Bone marrow (tissue), 2 donors: ENCODE data around the gene MYO9A.
"Not testable (repeated sequence)": the region's sequence is repeated elsewhere in the genome, so short reads cannot be mapped to it uniquely, and the experiment has no call there.

Experiments used
- DNase-seq, 2 donors: peaks; one replicate each; lab custom pipeline; 2025; lab: John Stamatoyannopoulos, UW

The MYO9A gene

DNA sequence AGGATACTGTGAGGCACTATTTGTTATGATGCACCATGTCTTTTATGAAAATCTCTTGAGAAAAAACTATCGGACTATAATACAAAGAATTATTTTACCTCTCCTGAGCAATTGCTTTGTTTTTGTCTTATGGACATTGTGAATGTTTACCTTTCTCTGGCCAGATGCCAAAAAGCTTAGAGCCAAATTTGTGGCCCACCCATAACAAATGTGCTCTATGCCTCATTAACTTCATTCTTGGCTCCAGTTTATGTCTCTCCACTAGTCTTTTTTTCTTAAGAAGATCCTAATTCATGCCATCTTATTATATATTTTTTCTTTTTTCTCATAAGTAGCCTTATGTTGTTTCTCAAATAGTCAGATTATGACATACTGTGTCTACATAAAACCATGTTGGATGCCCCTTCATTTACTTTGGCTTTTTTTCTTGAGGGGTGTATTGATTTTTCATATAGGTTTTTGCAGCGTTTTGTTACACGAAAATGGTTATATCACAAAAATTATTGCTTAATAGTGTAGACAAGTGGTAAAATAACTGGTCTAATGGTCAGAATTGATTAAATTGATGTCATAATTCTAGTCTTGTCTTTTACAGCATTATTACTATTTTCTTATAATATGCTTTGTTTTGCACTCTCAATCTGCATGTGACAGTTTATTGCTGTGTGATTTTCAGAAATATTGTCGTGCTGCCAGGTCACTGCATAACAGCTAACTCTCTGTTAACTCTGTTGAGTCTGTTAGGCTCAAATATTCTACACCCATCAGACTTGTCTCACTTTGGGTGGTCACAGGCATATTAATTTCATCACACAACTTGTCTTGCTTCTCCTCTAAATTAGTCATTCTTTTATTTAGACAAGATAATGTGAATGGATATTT lies 18.5 kb upstream of the MYO9A start:
- no peak for DNase-seq

DNA sequence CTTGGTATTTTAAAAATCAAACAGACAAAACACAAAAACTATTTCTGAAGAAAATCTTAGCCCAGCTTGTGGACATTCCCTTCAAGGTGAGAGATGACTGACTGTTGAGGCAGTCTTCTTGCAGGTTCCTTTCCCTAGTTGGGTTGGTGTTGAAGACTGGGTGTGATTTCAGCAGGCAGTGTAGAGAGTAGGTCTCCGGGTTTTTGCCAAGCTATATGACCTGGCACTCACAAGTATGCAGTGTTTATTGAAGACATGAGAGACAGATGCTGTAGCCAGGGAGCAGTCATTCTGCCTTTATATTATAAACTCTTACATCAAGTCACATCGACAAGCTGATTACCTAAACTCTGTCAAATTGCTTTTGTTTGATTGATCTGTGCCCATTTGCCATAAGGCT lies 17.8 kb upstream of the MYO9A start:
- no peak for DNase-seq

DNA sequence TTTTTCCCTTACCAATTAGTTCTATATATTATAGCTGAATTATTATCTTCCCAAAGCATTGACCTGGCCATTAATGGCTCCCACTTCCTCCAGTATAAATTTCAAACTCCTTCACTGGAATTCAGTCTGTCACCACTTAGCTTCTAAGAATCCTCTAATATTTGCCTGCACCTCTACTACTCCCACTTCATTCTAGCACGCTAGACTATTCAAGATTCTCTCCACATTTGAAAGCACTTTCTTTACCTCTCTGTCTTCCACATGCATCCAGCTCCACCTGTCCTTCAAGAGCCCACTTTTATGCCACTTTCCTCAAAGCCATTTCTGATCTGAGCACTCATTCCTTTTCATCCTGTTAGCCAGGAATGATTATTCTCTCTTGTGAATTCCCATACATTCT lies 15.3 kb upstream of the MYO9A start:
- no peak for DNase-seq

DNA sequence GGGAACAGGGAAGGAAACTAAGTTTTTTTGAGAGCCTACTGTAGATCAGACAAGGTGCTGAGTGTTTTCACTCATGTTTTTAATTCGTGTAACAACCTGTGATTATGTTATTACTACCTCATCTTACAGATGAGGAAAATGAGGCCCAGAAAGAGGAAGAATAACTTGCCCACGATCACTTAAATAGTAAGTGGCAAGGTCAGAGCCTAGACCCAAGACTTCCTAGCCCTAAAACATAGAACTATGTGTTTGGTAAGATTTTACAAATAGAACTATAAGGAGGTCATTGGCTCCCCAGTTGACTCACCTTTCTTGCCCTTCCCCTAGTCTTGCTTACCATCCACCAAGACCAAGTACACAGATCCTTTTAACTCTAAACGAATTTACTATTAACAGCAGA lies 14.0 kb upstream of the MYO9A start:
- DNase-seq: no peak

DNA sequence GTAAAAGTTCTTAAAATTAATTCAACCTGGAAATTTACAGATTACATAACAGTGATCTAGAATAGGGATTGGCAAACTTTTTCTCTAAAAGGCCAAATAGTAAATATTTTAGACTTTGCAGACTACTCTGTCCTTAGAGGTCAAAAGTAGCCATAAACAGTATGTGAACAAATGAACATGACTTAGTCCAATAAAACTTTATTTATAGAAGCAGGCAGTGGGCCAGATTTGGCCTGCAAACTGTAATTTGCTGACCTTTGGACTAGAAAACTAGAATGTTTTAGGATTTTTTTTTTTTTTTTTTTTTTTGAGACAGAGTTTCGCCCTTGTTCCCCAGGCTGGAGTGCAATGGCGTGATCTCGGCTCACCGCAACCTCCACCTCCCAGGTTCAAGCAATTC lies 12.3 kb upstream of the MYO9A start:
- no peak for DNase-seq

DNA sequence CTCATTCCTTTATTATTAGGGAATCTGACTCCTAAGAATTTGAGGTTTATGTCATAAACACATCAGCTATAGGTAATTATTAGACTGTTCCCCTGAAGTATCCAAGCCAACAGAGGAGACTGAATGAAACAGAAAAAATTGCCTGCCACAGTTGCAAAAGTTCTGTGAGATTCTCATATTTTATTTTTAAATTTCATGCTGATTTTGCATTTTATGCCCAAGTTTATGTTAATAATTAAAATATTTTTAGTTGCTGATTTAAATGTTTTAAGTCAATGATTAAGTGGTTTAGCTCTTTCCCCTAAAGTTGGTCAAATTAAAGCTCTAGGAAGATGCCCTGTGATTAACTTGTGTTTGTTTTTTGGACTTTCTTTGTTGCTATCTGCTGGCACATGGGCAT lies 10.4 kb upstream of the MYO9A start:
- DNase-seq: no peak

DNA sequence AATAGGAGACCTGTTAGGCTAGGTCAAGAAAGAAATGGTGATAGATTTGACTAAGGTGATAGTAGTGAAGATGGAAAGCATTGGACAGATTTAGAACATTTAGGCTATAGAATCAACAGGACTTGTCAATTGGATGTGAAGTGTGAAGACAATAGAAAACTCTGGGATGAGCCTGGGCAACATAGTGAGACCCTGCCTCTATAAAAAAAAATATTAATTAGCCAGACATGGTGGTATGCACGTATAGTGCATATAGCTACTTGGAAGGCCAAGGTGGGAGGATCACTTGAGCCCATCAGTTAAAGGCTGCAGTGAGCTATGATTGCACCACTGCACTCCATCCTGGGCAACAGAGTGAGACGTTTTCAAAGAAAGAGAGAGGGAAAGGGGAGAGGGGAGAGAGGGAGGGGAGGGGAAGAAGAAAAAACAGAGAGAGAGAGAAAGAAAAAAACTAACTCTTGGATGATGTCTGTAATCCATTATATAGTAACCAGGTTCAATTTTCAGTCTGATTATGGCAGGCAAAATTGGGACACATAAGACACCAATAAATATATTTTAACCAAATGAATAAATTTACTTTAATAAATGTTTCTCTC lies 9.9 kb upstream of the MYO9A start:
- DNase-seq: no peak

DNA sequence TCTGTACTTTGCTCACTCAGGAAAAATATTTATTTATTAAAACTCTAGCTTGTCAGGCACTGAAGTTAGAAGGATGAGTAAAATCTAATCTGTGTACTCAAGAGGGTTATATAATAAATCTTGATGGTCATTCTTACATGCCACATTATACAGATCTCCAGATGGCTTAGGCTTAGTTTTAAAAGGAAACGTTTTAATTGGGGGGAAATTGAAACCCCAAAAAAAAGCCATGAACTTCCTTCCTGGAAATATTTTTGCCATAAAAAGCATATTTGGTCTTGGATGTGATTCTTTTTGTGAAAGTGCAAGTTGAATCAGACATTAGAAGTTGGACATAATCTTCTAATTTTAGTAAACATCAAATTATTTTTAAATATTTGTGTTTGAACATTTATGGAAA lies 6.3 kb upstream of the MYO9A start:
- DNase-seq: no peak

DNA sequence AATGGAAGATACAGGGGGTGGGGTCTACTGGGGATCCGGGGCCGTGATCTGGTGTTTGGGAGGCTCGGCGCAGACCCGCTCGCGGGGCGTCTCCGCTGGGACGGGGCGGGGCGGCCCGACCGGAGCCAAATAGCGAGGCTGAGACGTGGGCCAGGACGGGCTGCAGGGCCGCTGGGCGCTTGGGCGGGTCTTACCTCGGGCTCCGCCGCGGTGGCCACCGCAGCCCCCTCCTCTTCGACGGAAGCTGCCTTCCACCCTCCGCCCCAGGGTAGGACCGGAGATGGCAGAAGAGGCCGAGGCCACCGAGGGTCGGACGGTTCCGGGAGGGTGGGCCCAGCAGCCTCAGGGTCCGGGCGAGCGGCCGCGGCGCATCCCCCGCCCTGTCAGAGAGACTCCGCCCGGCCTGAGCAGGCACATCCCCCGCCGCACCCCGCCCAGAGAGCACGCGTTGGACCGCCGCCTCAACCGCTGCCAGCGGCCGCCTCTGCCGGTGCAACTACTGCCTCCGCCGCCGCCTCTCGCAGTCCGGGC lies 399 bp downstream of the MYO9A start:
- peak in 1 of 2 donors; percentile 97 for DNase-seq

DNA sequence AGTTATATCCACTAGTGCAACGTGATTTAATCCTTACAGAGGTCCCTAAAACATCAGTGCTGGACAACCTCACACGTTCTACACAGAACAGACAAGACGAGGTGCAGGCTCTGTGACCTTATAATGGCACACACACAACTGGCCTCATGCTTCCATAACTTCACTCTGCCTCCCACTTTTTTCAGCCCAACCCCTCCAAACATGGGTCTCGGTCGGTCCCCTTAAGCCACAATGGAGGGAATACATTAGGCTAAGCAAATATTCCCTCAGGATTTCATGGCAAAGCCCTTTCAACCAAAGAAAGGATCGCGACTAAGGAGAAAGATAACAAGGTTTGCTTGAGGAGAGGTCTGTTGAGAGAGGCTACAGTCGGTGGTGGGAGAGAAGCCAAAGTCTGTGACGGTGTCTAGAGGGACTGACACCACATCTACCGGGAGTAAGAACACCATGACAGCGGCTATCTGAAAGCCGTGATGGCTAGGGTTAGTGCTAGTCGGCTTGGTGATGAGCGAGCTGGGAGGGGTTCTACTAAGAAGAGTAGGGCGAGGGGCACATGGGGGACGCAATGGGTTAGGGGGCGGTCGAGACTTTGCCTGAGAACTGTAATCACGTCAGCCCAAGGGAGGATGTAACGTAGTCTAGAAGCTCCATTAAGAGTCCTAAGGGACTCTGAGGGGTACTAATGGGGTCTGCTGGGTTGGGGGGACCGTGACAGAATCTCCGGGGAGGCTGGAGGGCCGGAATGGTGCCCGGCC lies 1.0 kb downstream of the MYO9A start:
- no peak for DNase-seq

DNA sequence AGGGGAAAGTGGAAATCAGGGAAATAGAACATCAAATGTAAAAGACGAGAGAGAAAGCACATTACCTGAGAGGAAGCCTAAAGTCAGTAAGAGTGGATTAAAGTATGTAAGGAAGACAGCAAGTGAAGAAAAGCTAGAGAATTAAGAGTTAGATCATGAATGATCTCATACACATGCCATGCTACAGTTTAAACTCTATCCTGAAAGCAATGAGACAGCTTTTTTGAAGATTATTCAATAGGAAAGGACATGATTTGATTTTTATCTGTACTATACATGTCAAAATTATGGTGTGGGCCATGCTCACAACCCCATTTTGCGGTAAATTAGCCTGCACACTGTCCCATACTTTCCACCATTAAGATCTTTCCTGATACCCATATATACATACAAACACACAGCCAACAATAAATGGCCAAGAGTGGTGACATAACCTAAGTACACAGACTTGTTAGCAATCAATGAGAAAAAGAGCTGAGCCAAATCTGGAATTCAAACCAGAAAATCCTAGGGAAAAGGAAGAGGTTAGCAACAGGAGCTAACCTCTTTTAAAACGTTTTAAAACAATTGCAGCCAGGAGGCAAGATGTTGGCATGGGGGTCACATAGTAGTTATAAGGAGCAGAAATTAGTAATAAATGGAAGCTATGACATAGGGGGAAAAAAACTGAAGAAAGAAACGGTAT lies 4.5 kb downstream of the MYO9A start:
- no peak for DNase-seq

DNA sequence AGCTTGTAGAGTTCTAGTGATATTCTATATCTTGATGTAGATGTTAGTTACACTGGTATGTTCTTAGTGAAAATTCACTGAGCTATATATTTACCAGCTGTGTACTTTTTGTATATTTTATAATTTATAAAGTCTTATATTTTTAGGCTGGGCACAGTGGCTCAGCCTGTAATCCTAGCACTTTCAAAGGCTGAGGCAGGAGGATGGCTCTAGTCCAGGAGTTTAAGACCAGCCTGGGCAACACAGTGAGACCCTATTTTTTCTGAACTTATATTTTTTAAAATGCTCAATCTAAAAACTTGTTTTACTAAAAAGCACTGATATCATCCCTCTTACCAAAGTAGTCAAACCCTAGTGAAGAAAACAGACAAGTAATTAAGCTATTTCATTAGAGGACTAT lies 5.1 kb downstream of the MYO9A start:
- DNase-seq: no peak

DNA sequence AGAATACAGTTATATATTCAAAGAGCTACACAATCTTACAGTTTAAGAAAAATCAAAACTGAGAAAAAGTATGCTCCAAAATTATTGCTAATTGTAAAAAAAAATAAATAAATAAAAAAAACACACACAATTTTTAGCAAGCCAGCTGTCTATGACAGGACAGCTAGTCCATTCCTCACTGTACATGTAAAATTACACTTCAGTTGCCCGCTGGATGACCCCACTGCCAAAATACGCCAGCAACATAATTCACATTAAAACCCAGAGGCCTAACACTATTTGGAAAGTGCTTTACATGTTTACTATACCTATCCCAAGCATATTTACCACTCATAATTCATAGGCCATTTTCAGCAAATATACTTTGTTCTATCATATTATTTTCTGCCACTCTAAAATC lies 5.8 kb downstream of the MYO9A start:
- no peak for DNase-seq

DNA sequence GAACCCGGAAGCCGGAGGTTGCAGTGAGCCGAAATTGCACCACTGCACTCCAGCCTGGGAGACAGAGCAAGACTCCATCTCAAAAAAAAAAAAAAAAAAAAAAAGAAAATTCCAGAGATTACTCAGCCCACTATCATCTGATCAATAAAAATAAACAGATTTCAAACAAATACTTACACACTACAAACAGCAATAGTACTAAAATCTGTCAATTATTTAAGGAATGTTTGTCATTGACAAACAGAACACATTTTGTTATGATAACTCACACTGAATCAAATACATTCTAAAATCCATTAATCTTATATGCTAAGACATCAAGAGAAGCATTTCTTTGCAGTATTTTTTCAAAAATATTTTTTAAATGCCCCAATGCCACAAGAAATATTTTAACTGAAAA lies 7.6 kb downstream of the MYO9A start:
- DNase-seq: no peak

DNA sequence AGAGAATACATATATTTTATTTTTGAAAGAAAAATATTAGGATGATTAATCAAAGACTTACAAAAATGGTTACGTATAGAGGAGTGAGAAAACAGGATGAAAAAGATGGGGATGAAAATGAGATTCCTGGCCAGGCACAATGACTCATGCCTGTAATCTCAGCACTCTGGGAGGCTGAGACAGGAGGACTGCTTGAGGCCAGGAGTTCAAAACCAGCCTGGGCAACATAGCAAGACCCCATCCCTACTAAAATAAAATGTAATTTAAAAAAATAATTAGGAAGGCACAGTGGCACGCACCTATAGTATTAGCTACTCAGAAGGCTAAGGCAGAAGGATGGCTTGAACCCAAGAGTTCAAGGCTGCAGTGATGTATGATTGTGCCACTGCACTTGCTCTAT lies 11.9 kb downstream of the MYO9A start:
- no peak for DNase-seq

DNA sequence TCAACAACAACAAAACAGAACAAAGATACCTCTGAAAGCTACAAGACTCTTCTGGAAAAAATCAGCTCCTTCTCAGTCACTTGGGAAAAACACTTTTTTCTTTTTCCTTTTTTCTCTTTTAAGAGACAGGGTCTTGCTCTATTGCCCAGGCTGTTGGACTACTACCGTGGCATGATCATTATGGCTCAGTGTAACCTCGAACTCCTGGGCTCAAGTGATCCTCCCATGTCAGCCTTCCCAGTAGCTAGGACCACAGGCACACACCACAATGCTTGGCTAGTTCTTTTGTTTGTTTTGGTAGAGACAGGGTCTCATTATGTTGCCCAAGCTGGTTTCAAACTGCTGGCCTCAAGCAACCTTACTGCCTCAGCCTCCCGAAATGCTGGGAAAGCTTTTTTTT lies 12.8 kb downstream of the MYO9A start:
- DNase-seq: no peak

DNA sequence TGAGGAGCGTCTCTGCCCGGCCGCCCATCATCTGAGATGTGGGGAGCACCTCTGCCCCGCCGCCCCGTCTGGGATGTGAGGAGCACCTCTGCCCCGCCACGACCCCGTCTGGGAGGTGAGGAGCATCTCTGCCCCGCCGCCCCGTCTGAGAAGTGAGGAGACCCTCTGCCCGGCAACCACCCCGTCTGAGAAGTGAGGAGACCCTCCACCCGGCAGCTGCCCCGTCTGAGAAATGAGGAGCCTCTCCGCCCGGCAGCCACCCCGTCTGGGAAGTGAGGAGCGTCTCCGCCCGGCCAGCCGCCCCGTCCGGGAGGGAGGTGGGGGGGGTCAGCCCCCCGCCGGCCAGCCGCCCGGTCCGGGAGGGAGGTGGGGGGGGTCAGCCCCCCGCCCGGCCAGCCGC lies 17.4 kb downstream of the MYO9A start:
- DNase-seq: not testable (repeated sequence)

DNA sequence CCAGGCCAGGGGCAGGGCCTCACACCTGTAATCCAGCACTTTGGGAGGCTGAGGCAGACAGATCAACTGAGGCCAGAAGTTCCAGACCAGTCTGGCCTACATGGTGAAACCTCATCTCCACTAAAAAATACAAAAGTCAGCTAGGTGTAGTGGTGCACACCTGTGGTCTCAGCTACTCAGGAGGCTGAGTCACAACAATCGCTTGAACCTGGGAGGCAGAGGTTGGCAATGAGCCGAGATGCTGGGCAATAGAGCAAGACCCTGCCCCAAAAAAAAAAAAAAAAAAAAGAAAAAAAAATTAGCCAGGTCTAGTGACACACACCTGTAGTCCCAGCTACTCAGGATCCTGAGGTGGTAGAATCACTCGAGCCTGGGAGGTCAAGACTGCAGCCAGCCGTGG lies 18.8 kb downstream of the MYO9A start:
- DNase-seq: no peak

DNA sequence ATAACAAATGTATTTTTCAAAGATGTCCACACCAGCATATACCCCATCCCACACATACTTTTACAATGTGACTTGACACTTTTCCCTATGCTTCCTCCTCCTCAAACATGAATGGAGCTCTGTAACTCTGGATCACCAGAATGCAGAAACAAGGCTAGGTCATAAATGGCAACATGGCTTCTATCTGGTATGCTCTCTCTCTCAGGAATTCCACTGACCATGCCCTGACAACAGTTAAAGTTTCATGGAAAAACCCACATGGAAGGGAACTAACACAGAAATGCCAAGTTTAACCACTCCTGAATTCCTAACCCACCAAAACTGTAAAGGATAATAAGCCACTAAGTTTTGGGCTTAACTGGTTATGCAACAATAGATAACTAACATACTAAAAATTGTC lies 19.9 kb downstream of the MYO9A start:
- no peak for DNase-seq

DNA sequence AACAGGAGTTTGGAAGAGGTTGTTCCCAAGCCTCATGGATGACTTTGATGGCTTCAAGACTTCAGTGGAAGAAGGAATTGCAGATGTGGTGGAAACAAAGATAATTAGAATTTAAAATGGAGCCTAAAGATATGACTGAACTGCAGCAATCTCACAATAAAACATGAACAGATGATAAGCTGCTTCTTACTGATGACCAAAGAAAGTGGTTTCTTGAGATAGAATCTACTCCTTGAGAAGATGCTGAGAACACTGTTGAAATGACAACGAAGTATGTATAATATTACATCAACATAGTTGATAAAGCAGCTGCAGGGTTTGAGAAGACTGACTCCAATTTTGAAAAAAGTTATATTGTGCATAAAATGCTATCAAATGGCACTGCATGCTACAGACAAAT lies 21.2 kb downstream of the MYO9A start:
- DNase-seq: no peak

DNA sequence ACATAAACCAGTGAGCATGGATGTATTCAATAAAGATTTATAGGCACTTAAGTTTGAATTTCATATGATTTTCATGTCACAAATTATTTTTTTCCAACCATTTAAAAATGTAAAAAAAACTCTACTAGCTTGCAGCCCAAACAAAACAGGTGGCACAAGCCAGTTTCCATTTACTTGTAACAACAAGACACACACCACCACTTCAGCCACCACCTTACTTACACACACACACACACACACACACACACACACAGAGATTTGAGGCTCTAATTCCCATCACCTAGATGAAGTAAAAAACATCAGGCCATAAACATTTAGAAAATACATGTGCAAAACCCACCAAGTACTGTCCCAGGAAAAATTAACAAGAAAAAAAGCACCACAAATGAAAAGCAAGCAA lies 25.3 kb downstream of the MYO9A start:
- DNase-seq: no peak

DNA sequence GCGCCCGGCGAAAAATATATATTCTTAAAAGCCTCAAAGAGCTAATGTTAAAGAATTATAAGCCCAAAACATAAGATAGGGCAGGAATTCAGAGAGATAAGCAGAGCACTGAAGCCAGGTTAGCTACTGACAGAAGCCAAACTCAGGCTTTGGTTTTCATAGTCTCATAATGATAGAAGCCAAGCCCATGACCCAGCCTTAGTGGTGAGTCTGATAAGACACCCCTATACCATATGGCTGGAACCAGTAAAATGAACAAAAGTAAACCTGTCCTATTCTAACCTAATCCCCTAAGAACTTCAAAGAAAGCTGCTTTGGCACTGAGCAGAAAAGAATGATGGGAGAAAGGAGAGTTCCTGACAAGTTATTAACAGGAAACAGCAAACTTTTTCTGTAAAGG lies 25.9 kb downstream of the MYO9A start:
- DNase-seq: no peak
